Measurements from ENCODE around the gene RSPH1. TPM values are rescaled to one million over a fixed set of nuclear protein-coding genes. Genes with fewer than 3 reads are reported as not detected.

The RSPH1 gene
- total and polyA plus RNA-seq, 2 of the 8 experiments (the other 6 are each of a cell fraction or from before 2014, with no cell fraction given): 0.24 TPM; not detected in 1

DNA sequence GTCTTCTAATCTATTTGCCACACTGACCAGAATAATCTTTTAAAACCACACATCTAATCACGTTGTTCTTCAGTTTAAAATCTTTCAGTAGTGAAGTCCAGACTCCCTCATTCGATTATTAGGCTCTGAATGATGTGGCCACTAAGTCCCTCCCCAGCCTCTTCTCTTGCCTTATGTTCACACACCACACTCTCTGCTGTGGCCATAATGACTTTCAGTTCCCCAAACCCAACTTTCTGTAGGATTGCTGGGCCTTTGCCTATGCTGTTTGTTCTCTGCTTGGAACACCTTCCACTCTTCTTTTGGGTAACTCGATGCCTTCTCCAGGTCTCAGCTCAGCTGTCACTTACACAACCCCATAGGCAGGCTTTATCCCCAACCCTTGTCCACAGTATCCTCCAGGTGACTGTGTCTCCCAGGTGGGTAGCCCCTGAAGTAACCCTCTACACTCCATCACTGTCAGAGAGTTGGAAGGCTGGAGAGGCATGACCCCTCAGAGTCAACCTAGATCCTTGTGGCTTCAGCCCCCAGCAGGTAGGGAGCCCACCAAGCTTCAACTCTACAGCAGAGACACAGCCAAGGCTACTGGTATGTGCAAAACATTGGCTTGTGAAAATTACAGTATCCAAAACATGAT, 9.2 kb upstream of the RSPH1 start:
- H3K14ac ChIP-seq (ENCODE audit: insufficient read length): no peak overlapping the region
- ChIA-PET CTCF (ENCODE audit: partially characterized antibody) (interaction anchor here (1.3 to 1.7 kb wide), 2 partner anchors 89 to 398 kb away, joined by 3 to 4 read pairs; no protein-coding TSS in a partner anchor), POLR2A (ENCODE audit: partially characterized antibody) (interaction anchor here (0.7 kb wide), 1 partner anchor 1761 kb away, joined by 3 read pairs; no protein-coding TSS in a partner anchor)
- FAIRE-seq: no peak
- H3K18ac ChIP-seq (ENCODE audit: extremely low read depth, low read length): no peak overlapping the region
- no peak overlapping the region for H2BK120ac ChIP-seq (replicated peaks; ENCODE audit: low read depth, low read length)
- no peak overlapping the region for H2BK12ac ChIP-seq (ENCODE audit: low read depth, low read length)
- DNase-seq (ENCODE audit: low read depth in 1 of 2, low spot score in 2 of 2): no peak
- H3K4me2 ChIP-seq (ENCODE audit: insufficient read depth in 1 of 2, low read depth in 2 of 2, low read length in 2 of 2): no peak overlapping the region
- H3K4me1 ChIP-seq (replicated peaks in 1 of 4; ENCODE audit: control insufficient read depth in 3 of 4, insufficient read depth in 4 of 4, low read length in 3 of 4): no peaks in the 10 kb centered on the region
- WGBS, 2 experiments (ENCODE audit: extremely low coverage in 1 of 2, insufficient coverage in 1 of 2, insufficient read length in 1 of 2, insufficient replicate concordance in 2 of 2, low coverage in 1 of 2, low lambda C conversion rate in 2 of 2, missing lambda C conversion rate in 1 of 2): 81% methylated on average over 3 of the region's 3 CpGs; no CpG with 5 or more reads in 1 of the 2 experiments
- H3K79me2 ChIP-seq (ENCODE audit: control insufficient read depth in 1 of 2, insufficient read depth in 2 of 2, low read length in 2 of 2): no peaks in the 10 kb centered on the region
- H4K8ac ChIP-seq (ENCODE audit: extremely low read depth, insufficient read depth, low read length): no peak overlapping the region
- no peak overlapping the region for H3K4ac ChIP-seq (replicated peaks; ENCODE audit: insufficient read length, low read depth, low read length)
- H4K20me1 ChIP-seq (replicated peaks in 1 of 2; ENCODE audit: control insufficient read depth in 1 of 2, insufficient read depth in 2 of 2, low read length in 2 of 2): no peaks in the 10 kb centered on the region
- no peak overlapping the region for H2BK5ac ChIP-seq (ENCODE audit: low read depth, low read length)
- H3K9me3 ChIP-seq (ENCODE audit: insufficient read depth in 2 of 2, low read depth in 1 of 2, low read length in 1 of 2): no peaks in the 10 kb centered on the region
- H3K23ac ChIP-seq (ENCODE audit: insufficient read length): no peak overlapping the region
- no peak overlapping the region for H2BK15ac ChIP-seq (ENCODE audit: low read length)
- no peaks in the 10 kb centered on the region for H3K23me2 ChIP-seq (ENCODE audit: low read depth, low read length)
- no peak overlapping the region for H3K9ac ChIP-seq (replicated peaks in 1 of 4; ENCODE audit: extremely low read depth in 1 of 4, low read depth in 3 of 4, low read length in 3 of 4)
- H3K4me3 ChIP-seq (ENCODE audit: extremely low read depth in 1 of 4, insufficient read depth in 2 of 4, low read depth in 3 of 4, low read length in 4 of 4): no peak overlapping the region
- no peak overlapping the region for H4K5ac ChIP-seq (ENCODE audit: insufficient read length, low read depth, low read length)
- H3K79me1 ChIP-seq (ENCODE audit: low read depth, low read length): no peaks in the 10 kb centered on the region
- H2AK5ac ChIP-seq (ENCODE audit: low read depth, low read length): no peak overlapping the region
- H3K56ac ChIP-seq (replicated peaks; ENCODE audit: insufficient read length, low read depth, low read length): no peak overlapping the region
- no peak overlapping the region for H3K27ac ChIP-seq (ENCODE audit: low read depth, low read length)
- no peak overlapping the region for H2AFZ ChIP-seq (ENCODE audit: low read length)
- H4K91ac ChIP-seq (replicated peaks; ENCODE audit: insufficient read length, low read length): no peak overlapping the region
- no peak overlapping the region for H2BK20ac ChIP-seq (ENCODE audit: low read length)
- no peaks in the 10 kb centered on the region for H3K27me3 ChIP-seq (replicated peaks in 1 of 4; ENCODE audit: control insufficient read depth in 3 of 4, extremely low read depth in 1 of 4, insufficient read depth in 3 of 4, low read length in 3 of 4)
- no peaks in the 10 kb centered on the region for H3K36me3 ChIP-seq (ENCODE audit: control insufficient read depth in 2 of 4, insufficient read depth in 4 of 4, low read length in 3 of 4)
- TF ChIP-seq, protein P1, sequence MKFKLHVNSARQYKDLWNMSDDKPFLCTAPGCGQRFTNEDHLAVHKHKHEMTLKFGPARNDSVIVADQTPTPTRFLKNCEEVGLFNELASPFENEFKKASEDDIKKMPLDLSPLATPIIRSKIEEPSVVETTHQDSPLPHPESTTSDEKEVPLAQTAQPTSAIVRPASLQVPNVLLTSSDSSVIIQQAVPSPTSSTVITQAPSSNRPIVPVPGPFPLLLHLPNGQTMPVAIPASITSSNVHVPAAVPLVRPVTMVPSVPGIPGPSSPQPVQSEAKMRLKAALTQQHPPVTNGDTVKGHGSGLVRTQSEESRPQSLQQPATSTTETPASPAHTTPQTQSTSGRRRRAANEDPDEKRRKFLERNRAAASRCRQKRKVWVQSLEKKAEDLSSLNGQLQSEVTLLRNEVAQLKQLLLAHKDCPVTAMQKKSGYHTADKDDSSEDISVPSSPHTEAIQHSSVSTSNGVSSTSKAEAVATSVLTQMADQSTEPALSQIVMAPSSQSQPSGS (IDR thresholded peaks at IDR 0.05; ENCODE audit: low read length): no peak
- TF ChIP-seq POLR2AphosphoS5 (IDR thresholded peaks at IDR 0.05; ENCODE audit: low read depth, low read length): no peak
- no peak for TF ChIP-seq SRF (IDR thresholded peaks at IDR 0.05; ENCODE audit: low read depth, low read length)
- TF ChIP-seq SIX5 (IDR thresholded peaks at IDR 0.05; ENCODE audit: low read depth, low read length): no peak
- TF ChIP-seq KDM1A (IDR thresholded peaks at IDR 0.05; ENCODE audit: borderline replicate concordance, low read length): no peak
- TF ChIP-seq CHD2 (IDR thresholded peaks at IDR 0.05; ENCODE audit: low read length): no peak
- TF ChIP-seq BRCA1 (IDR thresholded peaks at IDR 0.05; ENCODE audit: low read depth, low read length): no peak
- no peak for TF ChIP-seq RAD21 (IDR thresholded peaks at IDR 0.05 in 1 of 2, conservative IDR thresholded peaks at IDR 0.05 in 1 of 2; ENCODE audit: low read depth in 2 of 2, low read length in 2 of 2)
- no peak for TF ChIP-seq CBX5 (IDR thresholded peaks at IDR 0.05; ENCODE audit: low read depth, low read length)
- TF ChIP-seq, protein P2, sequence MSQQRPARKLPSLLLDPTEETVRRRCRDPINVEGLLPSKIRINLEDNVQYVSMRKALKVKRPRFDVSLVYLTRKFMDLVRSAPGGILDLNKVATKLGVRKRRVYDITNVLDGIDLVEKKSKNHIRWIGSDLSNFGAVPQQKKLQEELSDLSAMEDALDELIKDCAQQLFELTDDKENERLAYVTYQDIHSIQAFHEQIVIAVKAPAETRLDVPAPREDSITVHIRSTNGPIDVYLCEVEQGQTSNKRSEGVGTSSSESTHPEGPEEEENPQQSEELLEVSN (IDR thresholded peaks at IDR 0.05): no peak
- no peak for TF ChIP-seq GABPA (IDR thresholded peaks at IDR 0.05; ENCODE audit: borderline replicate concordance, insufficient read depth, low read length)

Measured in H1 (cell line).